HG03108 (cell line): ENCODE results near the gene ZBTB42.

Experiments
- ATAC-seq: cut with Tn5 transposase; IDR thresholded peaks from one replicate; pipeline ENCODE4 v1.9.1; 2021; ENCODE audit warnings: moderate library complexity; ENCODE audit not compliant: unreplicated experiment

Gene ZBTB42

DNA sequence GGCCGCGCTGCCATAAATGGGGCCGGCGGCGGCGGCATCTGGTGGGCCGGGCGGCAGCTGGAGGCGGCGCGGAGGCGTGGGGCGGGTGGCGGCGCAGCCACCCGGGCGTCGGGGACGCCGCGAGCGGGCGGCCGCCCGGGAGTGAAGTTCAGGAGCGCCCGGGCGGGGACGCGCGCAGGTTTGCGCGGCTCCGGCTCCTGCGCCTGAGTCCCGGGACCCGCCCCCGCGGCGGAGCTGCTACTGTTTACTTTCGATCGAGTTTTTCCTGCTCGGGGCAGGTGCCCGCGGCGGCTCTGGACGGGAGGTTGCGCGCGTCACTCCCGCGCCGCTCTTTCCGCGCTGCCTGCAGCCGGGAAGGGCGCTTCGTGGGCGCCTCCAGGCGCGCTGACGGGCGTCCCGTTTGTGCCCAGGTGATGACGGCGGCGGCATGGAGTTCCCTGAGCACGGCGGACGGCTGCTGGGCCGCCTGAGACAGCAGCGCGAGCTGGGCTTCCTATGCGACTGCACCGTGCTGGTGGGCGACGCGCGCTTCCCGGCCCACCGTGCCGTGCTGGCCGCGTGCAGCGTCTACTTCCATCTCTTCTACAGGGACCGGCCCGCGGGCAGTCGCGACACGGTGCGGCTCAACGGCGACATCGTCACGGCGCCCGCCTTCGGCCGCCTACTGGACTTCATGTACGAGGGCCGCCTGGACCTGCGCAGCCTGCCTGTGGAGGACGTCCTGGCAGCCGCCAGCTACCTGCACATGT is at the start of gene ZBTB42:
TSS of gene ZBTB42 (plus strand) at position 331 of the 749 bp plus-strand sequence. CDS start at position 428, 97 bp downstream.
- peak; percentile 44 for ATAC-seq

DNA sequence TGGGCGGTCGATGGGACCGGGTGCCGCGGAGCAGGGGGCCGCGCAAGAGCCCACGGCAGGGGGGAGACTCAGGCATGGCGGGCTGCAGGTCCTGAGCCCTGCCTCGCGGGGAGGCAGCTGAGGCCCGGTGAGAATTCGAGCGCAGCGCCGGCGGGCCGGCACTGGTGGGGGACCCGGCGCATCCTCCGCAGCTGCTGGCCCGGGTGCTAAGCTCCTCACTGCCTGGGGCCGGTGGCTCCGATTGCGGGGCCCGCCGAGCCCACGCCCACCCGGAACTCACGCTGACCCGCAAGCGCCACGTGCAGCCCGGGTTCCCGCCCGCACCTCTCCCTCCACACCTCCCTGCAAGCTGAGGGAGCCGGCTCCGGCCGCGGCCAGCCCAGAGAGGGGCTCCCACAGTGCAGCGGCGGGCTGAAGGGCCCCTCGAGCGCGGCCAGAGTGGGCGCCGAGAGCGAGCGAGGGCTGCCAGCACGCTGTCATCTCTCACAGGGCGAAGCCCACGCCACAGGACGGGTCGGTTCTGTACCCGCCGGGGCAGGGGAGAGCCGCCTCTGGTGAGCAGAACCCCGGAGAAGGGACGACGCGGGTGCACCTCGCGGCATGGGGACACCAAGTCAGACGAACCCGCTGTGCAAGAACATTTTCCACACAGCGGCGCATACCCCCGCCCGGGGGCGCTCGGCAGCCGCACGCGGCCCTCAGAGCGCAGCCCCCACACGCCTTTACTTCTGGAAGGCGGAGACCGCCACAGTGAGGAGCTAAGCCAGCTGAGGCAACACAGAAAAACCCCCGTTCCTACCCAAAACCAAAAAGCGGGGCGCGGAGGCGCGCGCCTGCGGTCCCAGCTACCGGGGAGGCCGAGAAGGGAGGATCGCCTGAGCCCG is 49.1 kb upstream of the ZBTB42 start:
- ATAC-seq = no peak

DNA sequence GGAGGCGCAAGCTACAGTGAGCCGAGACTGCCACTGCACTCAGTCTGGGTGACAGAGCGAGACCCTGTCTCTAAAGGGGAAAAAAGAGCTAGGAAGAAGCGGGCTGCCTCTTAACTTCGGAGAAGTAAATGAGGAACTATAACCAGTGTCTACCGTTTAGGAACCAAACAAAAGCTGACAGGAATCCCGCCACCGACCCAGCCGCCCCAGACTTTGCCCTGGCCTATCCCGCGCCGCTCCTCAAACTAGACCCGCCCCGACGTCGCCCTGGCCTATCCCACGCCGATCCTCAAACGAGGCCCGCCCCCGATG is 48.5 kb upstream of the ZBTB42 start:
- peak; percentile 1 for ATAC-seq

DNA sequence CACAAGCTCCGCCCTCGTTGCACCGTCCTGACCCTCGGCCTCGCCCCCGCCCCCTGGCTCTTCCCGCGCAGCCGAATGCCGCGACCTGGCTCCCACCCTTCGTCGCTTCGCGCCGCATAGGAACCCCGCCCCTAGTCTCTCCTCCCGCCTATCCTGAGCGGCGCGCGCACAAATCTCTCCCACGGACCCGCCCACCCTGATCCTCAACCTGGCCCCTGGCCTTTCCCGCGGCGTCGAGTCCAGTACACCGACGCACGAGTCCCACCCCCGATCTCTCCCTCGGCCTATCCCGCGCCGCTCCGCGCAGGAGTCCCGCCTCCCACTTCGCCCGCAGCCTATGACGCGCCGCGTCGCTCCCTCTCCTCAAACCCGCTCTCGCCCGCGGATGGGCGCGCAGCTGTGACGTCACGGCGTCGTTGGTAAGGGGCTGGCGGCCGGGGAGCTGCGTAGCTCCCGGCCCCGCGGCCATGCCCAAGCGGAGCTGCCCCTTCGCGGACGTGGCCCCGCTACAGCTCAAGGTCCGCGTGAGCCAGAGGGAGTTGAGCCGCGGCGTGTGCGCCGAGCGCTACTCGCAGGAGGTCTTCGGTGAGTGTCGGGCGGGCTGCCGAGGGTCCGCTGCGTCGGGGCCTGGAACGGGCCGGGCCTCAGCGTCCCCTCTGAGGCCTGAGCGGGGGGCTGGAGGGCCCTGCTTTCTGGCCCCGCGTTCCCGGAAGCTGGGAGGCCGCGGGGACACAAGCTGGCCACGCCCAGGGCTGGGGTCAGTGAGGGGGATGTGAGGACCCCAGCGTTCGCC is 48.0 kb upstream of the ZBTB42 start, which contains the start of gene SIVA1:
TSS of gene SIVA1 (plus strand) at position 413 of the 793 bp plus-strand sequence. CDS start at position 468, 55 bp downstream.
- peak; percentile 89 for ATAC-seq

DNA sequence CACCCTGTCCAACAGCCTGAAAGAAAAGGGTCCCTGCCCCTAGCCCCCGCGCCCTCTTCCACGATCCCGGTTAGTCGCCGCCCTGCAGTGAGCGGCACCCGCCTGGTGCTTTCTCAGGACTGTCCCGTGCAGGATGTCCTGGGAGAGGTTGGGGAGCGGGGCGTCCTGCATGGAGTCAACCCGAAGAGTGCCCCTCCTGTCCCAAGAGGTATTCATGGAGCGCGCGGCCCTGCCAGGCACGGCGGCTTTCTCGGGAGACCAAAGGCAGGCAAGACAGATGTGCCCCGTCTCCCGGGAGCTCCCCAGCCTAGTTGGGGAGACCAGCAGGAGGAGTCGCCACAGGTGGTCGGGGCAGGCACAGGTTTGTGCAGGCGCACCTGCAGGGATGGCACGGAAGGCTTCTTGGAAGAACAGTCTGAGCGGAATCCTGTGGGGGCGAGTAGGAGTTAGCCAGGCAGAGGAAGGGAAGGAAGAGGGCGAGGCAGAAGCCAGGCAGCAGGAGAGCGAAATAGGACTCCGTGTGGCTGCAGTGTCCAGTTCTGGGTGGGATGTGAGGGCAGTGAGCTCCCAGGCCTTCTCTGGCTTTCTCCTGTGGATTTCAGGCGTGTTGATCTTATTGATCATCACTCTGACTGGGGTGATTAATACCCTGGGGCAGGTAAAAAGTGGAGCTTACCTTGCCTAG is 47.2 kb upstream of the ZBTB42 start:
- no peak for ATAC-seq

DNA sequence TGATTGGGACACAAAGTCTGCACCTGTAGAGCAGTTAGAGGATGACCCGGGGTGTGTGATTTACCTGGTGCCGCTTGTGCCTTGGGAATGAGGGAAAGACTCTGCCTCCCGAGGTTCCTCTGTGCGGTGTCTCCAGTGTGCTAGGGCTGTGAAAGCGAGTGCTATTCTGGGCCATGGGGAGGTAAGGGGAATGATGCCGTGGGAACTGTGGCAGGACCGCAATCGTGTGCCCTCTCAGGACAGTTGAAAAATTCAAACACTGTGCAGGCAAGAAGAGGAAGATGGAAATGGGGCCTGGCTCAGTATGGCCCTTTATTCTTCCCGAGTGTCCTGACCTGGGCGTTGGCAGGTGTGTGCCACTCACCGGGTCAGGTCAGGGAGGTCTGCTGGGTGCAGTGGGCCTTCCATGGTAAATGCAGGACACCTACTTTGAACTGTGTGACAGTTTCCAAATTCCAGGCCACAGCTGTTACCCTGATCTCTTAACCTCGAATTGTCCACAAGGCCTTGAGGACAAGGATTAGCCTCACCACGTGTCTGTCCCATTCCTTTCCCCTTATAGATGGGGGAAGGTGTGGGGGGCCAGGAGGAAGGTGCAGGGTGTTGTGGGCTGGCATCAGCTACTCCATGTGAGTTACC is 46.6 kb upstream of the ZBTB42 start:
- no peak for ATAC-seq

DNA sequence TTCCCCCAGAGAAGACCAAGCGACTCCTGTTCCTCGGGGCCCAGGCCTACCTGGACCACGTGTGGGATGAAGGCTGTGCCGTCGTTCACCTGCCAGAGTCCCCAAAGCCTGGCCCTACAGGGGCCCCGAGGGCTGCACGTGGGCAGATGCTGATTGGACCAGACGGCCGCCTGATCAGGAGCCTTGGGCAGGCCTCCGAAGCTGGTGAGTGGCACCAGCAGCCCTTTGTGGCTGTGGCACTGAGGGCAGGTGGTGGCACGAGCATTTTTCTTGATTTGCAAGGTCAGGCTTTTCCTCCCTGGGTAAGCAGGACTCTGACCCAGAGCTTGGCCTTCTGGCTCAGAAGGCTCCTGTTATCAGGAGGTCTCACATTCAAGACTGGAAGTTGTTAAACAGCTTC is 45.3 kb upstream of the ZBTB42 start:
- ATAC-seq = no peak

DNA sequence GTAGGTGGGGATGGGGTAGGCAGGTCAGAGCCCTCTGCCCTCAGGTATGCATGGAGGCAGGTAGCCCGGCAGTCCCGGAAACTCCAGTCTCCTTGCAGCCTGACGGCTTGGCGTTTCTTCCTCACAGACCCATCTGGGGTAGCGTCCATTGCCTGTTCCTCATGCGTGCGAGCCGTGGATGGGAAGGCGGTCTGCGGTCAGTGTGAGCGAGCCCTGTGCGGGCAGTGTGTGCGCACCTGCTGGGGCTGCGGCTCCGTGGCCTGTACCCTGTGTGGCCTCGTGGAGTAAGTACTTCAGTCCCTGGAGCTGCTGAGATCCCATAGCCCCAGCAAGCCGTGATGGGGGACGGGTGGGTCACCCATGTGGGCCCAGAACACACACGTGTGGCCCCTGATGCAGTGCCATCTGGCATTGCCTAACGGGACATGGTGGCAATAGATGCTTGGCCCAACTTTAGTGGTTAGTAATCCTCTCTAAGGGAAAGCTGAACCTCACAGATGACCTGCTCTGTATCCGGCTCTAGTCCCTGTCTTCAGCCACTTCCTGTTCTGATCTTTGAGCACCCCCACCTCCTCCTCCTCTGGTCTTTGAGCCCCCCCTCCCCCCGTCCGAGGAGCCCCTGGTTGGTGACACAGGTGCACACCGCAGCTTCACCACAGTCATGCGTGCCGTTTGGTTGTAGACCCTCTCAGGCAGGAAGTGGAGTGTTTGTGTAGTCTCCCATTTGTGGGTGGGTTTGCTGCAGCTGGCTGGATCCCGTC is 44.2 kb upstream of the ZBTB42 start:
- no peak for ATAC-seq

DNA sequence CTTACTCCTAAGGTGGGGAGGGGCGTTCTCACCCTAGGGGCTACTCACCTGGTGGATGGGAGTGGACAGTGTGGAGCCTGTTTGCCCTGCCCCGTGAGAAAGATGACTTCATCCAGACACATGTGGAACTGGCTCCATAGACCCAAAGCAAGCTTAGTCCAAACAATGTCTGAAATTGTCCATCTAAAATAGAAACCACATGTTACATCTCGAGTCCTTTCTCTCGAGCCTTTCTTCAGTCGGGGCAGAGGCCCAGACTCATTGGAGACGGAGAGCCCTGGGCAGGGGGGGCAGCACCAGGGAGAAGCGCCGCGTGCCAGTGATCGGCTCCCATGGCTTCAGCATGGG is 43.7 kb upstream of the ZBTB42 start:
- ATAC-seq = no peak

DNA sequence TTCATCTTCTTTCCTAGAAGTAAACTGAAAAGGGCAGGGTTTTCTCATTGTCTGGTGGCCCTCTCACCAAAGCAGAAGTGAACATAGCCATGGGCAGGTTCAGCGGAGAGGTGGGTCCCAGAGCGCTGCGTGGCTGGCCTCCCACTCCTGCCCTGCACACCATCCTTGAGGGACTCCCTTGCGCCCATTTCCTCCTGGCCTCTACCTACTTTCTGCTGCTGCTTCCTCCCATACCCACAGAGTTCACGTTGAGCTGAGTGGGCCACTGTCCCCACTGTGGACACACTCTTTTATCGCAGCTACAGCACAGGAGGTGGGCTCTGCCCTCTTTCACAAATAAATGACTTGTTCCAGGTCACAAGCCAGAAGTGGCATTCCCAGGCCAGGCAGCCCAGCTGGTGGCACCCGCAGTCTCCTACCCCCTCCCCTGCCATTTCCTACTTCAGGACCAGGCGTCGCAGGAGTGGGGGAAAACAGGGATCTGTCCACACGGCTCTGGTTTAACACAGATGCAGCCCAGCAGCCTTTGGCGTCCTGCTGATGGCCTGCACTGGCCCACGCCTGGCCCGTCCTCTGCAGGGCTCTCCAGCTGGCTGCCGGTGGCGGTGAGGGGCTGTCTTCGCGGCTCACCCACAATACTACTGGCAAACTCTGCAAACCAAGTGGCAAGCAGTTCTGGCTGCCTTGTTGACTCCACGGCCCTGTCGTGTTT is 43.1 kb upstream of the ZBTB42 start:
- ATAC-seq = no peak

DNA sequence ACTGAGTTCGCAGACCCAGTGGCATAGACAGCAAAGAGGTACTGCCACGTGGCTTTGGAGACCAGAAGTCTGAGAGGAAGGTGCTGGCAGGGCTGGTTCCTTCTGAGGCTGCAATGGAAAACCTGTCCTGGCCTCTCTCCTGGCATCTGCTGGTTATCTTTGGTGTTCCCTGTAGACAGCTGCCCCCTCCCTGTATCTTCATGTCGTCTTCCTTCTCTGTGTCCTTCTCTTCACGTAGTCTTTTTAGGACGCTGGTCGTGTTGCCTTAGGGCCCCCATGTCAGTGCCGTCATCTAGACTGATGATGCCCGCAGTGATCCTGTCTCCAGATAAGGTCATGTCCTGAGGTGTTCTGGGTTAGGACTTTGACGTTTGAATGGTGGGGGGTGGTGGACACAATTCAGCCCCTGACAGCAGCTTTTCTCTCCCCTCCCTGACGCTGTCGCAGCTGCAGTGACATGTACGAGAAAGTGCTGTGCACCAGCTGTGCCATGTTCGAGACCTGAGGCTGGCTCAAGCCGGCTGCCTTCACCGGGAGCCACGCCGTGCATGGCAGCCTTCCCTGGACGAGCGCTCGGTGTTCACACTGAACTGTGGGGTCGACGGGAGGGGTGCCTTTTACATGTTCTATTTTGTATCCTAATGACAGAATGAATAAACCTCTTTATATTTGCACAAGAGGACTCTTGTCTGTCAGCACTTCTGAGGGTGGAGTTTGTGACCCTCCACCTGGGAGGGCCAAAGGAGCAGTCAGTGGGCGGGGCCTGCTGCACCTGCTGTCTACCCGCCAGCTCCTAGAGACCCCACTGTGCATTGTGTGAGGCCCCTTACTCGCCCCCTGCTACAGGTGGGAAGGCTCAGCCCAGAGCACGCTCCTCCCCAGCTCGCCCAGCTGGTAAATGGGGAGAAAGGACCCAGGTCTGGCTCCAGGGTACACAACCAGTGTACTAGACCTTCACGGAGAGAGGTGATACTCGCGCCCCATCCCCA is 41.6 kb upstream of the ZBTB42 start:
- ATAC-seq = no peak

DNA sequence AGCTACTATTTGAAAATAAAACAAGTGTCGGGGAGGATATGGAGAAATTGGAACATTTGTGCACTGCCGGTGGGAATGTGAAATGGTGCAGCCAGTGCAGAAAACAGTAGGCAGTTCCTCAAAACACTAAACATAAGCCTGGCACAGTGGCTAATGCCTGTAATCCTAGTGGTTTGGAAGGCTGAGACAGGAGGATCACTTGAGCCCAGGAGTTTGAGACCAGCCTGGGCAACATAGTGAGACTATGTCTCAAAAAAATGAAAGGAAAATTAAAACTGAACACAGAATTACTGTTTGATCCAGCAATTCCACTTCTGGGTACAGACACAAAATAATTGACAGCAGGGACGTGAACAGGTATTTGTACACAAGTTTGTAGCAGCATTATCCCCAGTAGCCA is 35.4 kb upstream of the ZBTB42 start:
- no peak for ATAC-seq

DNA sequence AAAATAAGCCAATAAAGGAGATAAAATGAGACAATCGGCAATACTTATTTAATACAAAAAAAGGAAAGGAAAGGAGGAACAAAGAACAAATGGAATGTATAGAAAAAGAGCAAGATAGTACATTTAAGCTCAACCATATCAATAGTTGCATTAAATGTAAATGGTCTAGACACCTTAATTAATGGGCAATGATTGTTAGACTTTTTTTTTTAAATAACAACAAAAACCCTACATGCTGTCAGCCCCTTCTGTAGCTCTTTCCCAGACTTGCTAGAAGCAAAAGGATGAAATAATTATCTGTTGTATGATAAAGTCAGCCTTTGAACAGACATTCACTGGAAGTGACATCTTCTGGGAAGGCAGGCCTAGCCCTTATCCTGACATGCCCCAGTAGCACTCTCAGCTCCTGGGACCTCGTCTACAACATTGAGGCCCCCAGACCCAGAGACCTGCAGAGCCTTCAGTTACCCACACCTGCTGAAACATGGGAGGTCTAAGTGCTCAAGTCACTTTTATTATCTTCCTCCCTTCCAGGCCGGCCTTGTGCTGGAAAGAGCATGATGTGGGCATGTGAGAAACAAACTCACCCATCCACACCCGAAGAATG is 34.5 kb upstream of the ZBTB42 start:
- ATAC-seq = no peak

DNA sequence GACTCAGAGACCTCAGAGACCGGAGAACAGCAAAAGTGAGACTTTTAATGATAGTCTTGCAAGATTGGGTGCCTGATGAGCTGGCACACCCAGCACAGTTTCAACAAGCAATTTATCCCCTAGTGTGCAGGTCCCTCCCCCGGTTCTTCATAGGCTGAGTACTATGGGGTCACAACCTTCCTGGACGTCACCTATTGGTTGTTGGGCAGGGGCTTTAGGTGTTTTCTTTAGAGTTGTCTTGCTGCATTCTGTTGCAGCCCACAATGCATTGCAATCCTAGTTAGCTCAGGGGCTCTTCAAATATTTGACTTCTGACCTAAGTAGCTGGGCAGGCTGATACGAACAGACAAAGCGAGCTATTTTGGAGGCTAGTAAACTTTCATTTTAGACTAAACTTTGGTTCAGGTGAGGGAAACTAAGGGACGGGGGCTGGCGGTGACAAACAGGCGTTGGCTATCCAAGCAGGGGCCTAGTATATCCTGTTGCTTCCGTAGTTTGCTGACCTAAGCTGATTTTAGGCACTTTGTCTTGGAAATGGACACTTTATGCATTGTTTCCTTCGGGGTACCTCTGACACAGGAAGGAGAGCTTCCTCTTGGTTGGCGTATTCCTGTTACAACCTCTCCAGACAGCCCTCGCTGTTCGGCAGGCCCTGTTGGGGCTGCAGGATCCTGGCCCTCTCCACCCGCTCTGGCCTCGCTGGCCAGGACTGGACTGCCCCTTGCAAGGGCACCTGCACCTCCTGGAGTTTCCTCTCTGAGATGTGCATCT is 33.9 kb upstream of the ZBTB42 start:
- no peak for ATAC-seq

DNA sequence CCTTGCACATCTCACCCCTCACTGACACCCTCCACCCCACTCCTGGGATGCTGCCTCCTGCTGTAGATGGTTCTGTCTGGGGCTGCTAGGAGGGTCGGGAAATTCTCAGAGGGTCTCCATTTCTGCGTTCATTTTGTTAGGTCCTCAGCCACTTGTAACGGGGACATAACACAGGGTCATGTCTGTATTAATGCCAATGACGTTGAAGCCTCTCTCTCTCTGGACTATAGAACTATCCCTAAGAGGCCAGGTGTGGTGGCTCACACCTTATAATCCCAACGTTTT is 33.3 kb upstream of the ZBTB42 start:
- no peak for ATAC-seq

DNA sequence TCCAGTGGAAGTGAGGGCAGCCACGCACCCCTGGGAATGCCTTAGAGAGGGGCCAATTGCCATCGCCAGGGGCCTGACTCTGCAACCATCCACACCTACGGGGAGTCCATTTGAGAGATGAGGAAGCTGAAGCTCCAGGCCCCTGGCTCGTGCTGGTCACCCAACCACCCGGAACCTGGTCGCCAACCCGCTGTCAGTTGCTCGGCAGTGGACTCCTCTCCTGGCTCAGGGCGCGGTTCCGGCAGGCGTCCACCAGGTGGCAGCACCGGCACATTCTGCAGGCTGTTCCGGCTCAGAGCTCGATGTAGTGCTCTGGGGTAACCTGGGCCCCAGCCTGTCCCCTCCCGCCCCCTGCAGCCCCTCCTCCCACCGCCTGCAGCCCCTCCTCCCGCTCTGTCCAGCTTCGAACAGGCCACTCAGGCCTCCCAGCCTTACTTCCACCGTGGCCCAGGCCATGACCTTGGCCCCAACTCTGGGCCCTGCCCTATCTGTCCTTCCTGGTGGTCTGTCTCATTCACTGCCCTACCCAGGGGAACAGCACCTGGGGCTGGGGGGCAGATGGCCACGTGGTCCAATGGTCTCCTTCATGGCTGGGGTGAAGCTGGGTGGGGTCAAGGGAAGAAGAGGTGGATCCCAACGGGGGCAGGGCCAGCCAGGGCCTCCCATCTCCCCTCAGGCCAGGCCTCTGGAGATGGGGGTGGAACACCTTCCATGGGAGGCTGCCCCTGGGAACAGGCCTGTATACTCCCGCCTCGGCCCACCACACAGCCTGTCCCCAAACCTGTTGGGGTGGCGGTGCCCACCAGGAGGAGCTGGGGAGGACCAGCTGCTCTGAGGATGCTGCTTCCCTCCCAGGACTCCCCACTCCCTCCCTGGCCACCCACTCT is 32.2 kb upstream of the ZBTB42 start:
- peak; percentile 67 for ATAC-seq
